Osteoblast (primary cell): ENCODE results near the gene THOC2. TPM values are rescaled to one million over a fixed set of nuclear protein-coding genes. Genes with fewer than 3 reads are reported as not detected.

Source experiments
- DNase-seq: peaks from one replicate; pipeline ENCODE4 v3.0.0; 2011; ENCODE audit warnings: low spot score, mixed read lengths; ENCODE audit not compliant: insufficient read length; ENCODE audit errors: missing footprints
- H2AFZ ChIP-seq: 2 replicates; pipeline ENCODE4 v1.6.0; 2011; ENCODE audit warnings: mild to moderate bottlenecking, low read length
- H3K27ac ChIP-seq: 2 replicates; pipeline ENCODE4 v1.5.1; 2011; ENCODE audit warnings: mild to moderate bottlenecking, low read depth, low read length, moderate library complexity
- H3K27me3 ChIP-seq: 2 replicates; pipeline ENCODE4 v1.6.0; 2012; ENCODE audit warnings: mild to moderate bottlenecking, control low read depth, inconsistent platforms, low read length, moderate library complexity; ENCODE audit not compliant: insufficient read depth
- H3K36me3 ChIP-seq: 2 replicates; pipeline ENCODE4 v1.5.1; 2011; ENCODE audit warnings: mild to moderate bottlenecking, low read length, control low read depth, moderate library complexity; ENCODE audit not compliant: insufficient read depth
- H3K4me1 ChIP-seq: 2 replicates; pipeline ENCODE4 v1.5.1; 2011; ENCODE audit warnings: mild to moderate bottlenecking, low read length, control low read depth, moderate library complexity; ENCODE audit not compliant: insufficient read depth
- H3K4me2 ChIP-seq: 2 replicates; pipeline ENCODE4 v1.6.0; 2011; ENCODE audit warnings: mild to moderate bottlenecking, low read length; ENCODE audit not compliant: insufficient read depth
- H3K4me3 ChIP-seq: fragments of 200-600 bp; sonication (generic); 3 replicates; pipeline ENCODE4 v1.5.1; 2012; ENCODE audit warnings: mild to moderate bottlenecking, low read length, inconsistent platforms; ENCODE audit not compliant: insufficient read depth
- H3K79me2 ChIP-seq: 2 replicates; pipeline ENCODE4 v1.6.0; 2012; ENCODE audit warnings: mild to moderate bottlenecking, low read length, control low read depth, inconsistent platforms; ENCODE audit not compliant: insufficient read depth
- H3K9me3 ChIP-seq: 2 replicates; pipeline ENCODE4 v1.5.1; 2011; ENCODE audit warnings: low read depth, low read length, control low read depth
- H4K20me1 ChIP-seq: 2 replicates; pipeline ENCODE4 v1.6.0; 2012; ENCODE audit warnings: mild to moderate bottlenecking, low read length, control low read depth; ENCODE audit not compliant: insufficient read depth
- CTCF ChIP-seq: IDR thresholded peaks from 2 replicates; pipeline ENCODE4 v1.5.1; 2011; ENCODE audit warnings: mild to moderate bottlenecking, low read depth, low read length, moderate library complexity; ENCODE audit errors: extremely low read depth
- total RNA-seq: library from RNA; depleted of rRNA; stranded (reverse); fragments of >200 nt; gene quantifications from 2 replicates; pipeline ENCODE4 v1.2.3, GENCODE V29; 2012

THOC2 gene
- total RNA-seq, 1 donor = 71.7 TPM

GRCh38 chrX:123745511-123745910 is 12.7 kb upstream of the THOC2 start:
- H2AFZ ChIP-seq = no peak overlapping the region
- H3K4me1 ChIP-seq = no peaks in the 10 kb centered on the region
- H3K4me3 ChIP-seq = no peak overlapping the region
- H3K27ac ChIP-seq = no peak overlapping the region
- no peaks in the 10 kb centered on the region for H4K20me1 ChIP-seq
- no peaks in the 10 kb centered on the region for H3K36me3 ChIP-seq
- no peak overlapping the region for H3K4me2 ChIP-seq
- H3K9me3 ChIP-seq = no peaks in the 10 kb centered on the region
- peak; percentile 67 for DNase-seq
- TF ChIP-seq CTCF = no peak
- no peaks in the 10 kb centered on the region for H3K79me2 ChIP-seq
- no peaks in the 10 kb centered on the region for H3K27me3 ChIP-seq

- Histone ChIP-seq H4K20me1 (no peaks in the 10 kb centered on the region), H3K4me2 (no peak overlapping the region), H3K27me3 (no peaks in the 10 kb centered on the region), H3K79me2 (no peaks in the 10 kb centered on the region), H3K4me1 (no peaks in the 10 kb centered on the region), H3K9me3 (no peaks in the 10 kb centered on the region), H3K36me3 (no peaks in the 10 kb centered on the region), H3K27ac (no peak overlapping the region), H2AFZ (no peak overlapping the region), H3K4me3 (no peak overlapping the region)
- no peak for TF ChIP-seq CTCF
- no peak for DNase-seq
Observed at GRCh38 chrX:123743312-123743711, 10.5 kb upstream of the THOC2 start.

GRCh38 chrX:123742440-123742839 is 9.6 kb upstream of the THOC2 start:
- Histone ChIP-seq H3K27ac (no peak overlapping the region), H2AFZ (no peak overlapping the region), H3K27me3 (no peaks in the 10 kb centered on the region), H3K79me2 (no peaks in the 10 kb centered on the region), H3K4me3 (no peak overlapping the region), H3K9me3 (no peaks in the 10 kb centered on the region), H3K4me1 (no peaks in the 10 kb centered on the region), H3K36me3 (no peaks in the 10 kb centered on the region), H3K4me2 (no peak overlapping the region), H4K20me1 (no peaks in the 10 kb centered on the region)
- no peak for TF ChIP-seq CTCF
- no peak for DNase-seq

- no peaks in the 10 kb centered on the region for H3K27me3 ChIP-seq
- no peak overlapping the region for H3K4me3 ChIP-seq
- TF ChIP-seq CTCF = no peak
Observed at GRCh38 chrX:123740536-123740935, 7.7 kb upstream of the THOC2 start.

More at GRCh38 chrX:123740536-123740935, 7.7 kb upstream of the THOC2 start:
- no peaks in the 10 kb centered on the region for H4K20me1 ChIP-seq
- no peaks in the 10 kb centered on the region for H3K9me3 ChIP-seq
- no peaks in the 10 kb centered on the region for H3K79me2 ChIP-seq
- no peak overlapping the region for H2AFZ ChIP-seq
- no peak overlapping the region for H3K4me2 ChIP-seq
- DNase-seq = no peak
- H3K4me1 ChIP-seq = peaks cover 5% of the 10 kb centered on the region
- H3K36me3 ChIP-seq = no peaks in the 10 kb centered on the region
- H3K27ac ChIP-seq = no peak overlapping the region
